Hindlimb muscle (tissue), 1 donor: ENCODE measurements around the gene ADSS1. TPM values are rescaled to one million over a fixed set of nuclear protein-coding genes. Genes with fewer than 3 reads are reported as not detected.

ENCODE experiments used
- DNase-seq: peaks from one replicate; pipeline ENCODE4 v3.0.0-alpha.2; 2013
- polyA plus RNA-seq: library from polyadenylated mRNA; unstranded; fragments of 120-200 nt; gene quantifications from one replicate; pipeline ENCODE4 v1.2.1, GENCODE V29; 2013; ENCODE audit not compliant: insufficient read length

The ADSS1 gene
- polyA plus RNA-seq, 1 donor, result 71.5 TPM

- no peak for DNase-seq
Measured at GRCh38 chr14:104770851-104771272, 46.8 kb downstream of the ADSS1 start.

- DNase-seq, result no peak
Measured at GRCh38 chr14:104771374-104771773, 47.3 kb downstream of the ADSS1 start.

GRCh38 chr14:104771918-104772706, 48.1 kb downstream of the ADSS1 start:
- no peak for DNase-seq

- no peak for DNase-seq
Measured at GRCh38 chr14:104772707-104773504, 48.9 kb downstream of the ADSS1 start.

GRCh38 chr14:104773505-104774452, 49.8 kb downstream of the ADSS1 start:
- DNase-seq, result no peak

- no peak for DNase-seq
Measured at GRCh38 chr14:104774453-104775072, 50.5 kb downstream of the ADSS1 start.

GRCh38 chr14:104775073-104775489, 51.1 kb downstream of the ADSS1 start:
- DNase-seq, result no peak

- no peak for DNase-seq
Measured at GRCh38 chr14:104776481-104776880, 52.5 kb downstream of the ADSS1 start.

GRCh38 chr14:104776961-104777807, 53.2 kb downstream of the ADSS1 start:
- DNase-seq, result no peak

GRCh38 chr14:104777808-104778249, 53.8 kb downstream of the ADSS1 start:
- DNase-seq, result no peak

GRCh38 chr14:104778694-104779331, 54.8 kb downstream of the ADSS1 start:
- DNase-seq, result no peak

- no peak for DNase-seq
Measured at GRCh38 chr14:104779776-104780512, 55.9 kb downstream of the ADSS1 start.

GRCh38 chr14:104780513-104781030, 56.5 kb downstream of the ADSS1 start:
- no peak for DNase-seq

GRCh38 chr14:104781271-104782077, 57.4 kb downstream of the ADSS1 start:
- DNase-seq, result no peak

- no peak for DNase-seq
Measured at GRCh38 chr14:104782086-104782807, 58.2 kb downstream of the ADSS1 start.

GRCh38 chr14:104782808-104783139, 58.7 kb downstream of the ADSS1 start:
- DNase-seq, result no peak

- DNase-seq, result no peak
Measured at GRCh38 chr14:104783484-104784217, 59.6 kb downstream of the ADSS1 start.
